Panc1 (cell line): ENCODE measurements around the gene APOA1.

Source experiments
- CTCF ChIP-seq: fragments of 450-650 bp; IDR thresholded peaks from 2 replicates; pipeline ENCODE4 v1.5.1; 2017; ENCODE audit warnings: mild to moderate bottlenecking
- POLR2AphosphoS5 ChIP-seq: IDR thresholded peaks from 2 replicates; pipeline ENCODE4 v1.6.1; 2012; ENCODE audit warnings: mild to moderate bottlenecking, low read depth, low read length, moderate library complexity
- REST ChIP-seq, 2 experiments: IDR thresholded peaks; 2 replicates each; pipeline ENCODE4 v1.6.1; 2011 to 2012; ENCODE audit warnings: low read depth in 2 of 2, control low read depth in 1 of 2, low read length in 1 of 2, mild to moderate bottlenecking in 1 of 2, moderate library complexity in 1 of 2; ENCODE audit not compliant: insufficient read depth in 1 of 2

- TF ChIP-seq CTCF (no peak), POLR2AphosphoS5 (no peak), REST (IDR thresholded peaks at IDR 0.05; ENCODE audit: insufficient read depth in 1 of 2, low read depth in 2 of 2, low read length in 1 of 2) (no peak)
These were observed 5.6 kb downstream of the APOA1 start for GRCh38 chr11:116831790-116832349.
